ENCODE data around the gene TRAF3IP1. TPM values are rescaled to one million over a fixed set of nuclear protein-coding genes. Genes with fewer than 3 reads are reported as not detected.
"Not testable (repeated sequence)": the region's sequence is repeated elsewhere in the genome, so short reads cannot be mapped to it uniquely, and the experiment has no call there.

TRAF3IP1 gene
- total RNA-seq, 2 experiments from 2014 or later, result 5.4 to 7.0 TPM

- H3K27me3 Mint-ChIP-seq, result no peaks in the 10 kb centered on the region
- peaks cover 63% of the 10 kb centered on the region for H3K36me3 Mint-ChIP-seq (ENCODE audit: low read depth)
- ChIA-PET POLR2A (interaction anchor here (1.2 kb wide), 1 partner anchor 10 kb away, joined by 3 read pairs; no protein-coding TSS in a partner anchor), CTCF (interaction anchor here (1.3 to 1.5 kb wide), 2 partner anchors 49 to 66 kb away, joined by 3 read pairs; no protein-coding TSS in a partner anchor)
- H3K27ac Mint-ChIP-seq, result no peak overlapping the region
- H3K4me1 Mint-ChIP-seq, result peaks cover 29% of the 10 kb centered on the region
- H3K9me3 Mint-ChIP-seq, result no peaks in the 10 kb centered on the region
- no peak overlapping the region for H3K4me3 Mint-ChIP-seq
- no peak for DNase-seq
Measured at GRCh38 chr2:238433300-238433915, 113.1 kb downstream of the TRAF3IP1 start.

- H3K4me1 Mint-ChIP-seq, result peaks cover 30% of the 10 kb centered on the region
- no peaks in the 10 kb centered on the region for H3K9me3 Mint-ChIP-seq
- H3K36me3 Mint-ChIP-seq (ENCODE audit: low read depth), result peaks cover 65% of the 10 kb centered on the region
- H3K27me3 Mint-ChIP-seq, result no peaks in the 10 kb centered on the region
- ChIA-PET POLR2A (interaction anchor here (1.2 kb wide), 1 partner anchor 9 kb away, joined by 3 read pairs; no protein-coding TSS in a partner anchor), CTCF (interaction anchor here (1.3 to 1.5 kb wide), 2 partner anchors 50 to 66 kb away, joined by 3 read pairs; no protein-coding TSS in a partner anchor)
- DNase-seq, result no peak
- H3K27ac Mint-ChIP-seq, result no peak overlapping the region
- no peak overlapping the region for H3K4me3 Mint-ChIP-seq
Measured at GRCh38 chr2:238433941-238434845, 113.9 kb downstream of the TRAF3IP1 start.

- no peak overlapping the region for H3K4me3 Mint-ChIP-seq
- DNase-seq, result no peak
- no peak overlapping the region for H3K27ac Mint-ChIP-seq
- H3K27me3 Mint-ChIP-seq, result no peaks in the 10 kb centered on the region
- H3K9me3 Mint-ChIP-seq, result no peaks in the 10 kb centered on the region
- peaks cover 69% of the 10 kb centered on the region for H3K36me3 Mint-ChIP-seq (ENCODE audit: low read depth)
- peaks cover 34% of the 10 kb centered on the region for H3K4me1 Mint-ChIP-seq
- CTCF ChIA-PET, result interaction anchor here (1.3 to 1.5 kb wide), 2 partner anchors 51 to 67 kb away, joined by 3 read pairs; no protein-coding TSS in a partner anchor
- POLR2A ChIA-PET, result no interaction called here
Measured at GRCh38 chr2:238434846-238435751, 114.8 kb downstream of the TRAF3IP1 start.

GRCh38 chr2:238435752-238436096, 115.4 kb downstream of the TRAF3IP1 start:
- Mint-ChIP-seq H3K9me3 (no peaks in the 10 kb centered on the region), H3K4me1 (peaks cover 35% of the 10 kb centered on the region), H3K36me3 (ENCODE audit: low read depth) (peaks cover 70% of the 10 kb centered on the region), H3K27me3 (no peaks in the 10 kb centered on the region), H3K27ac (no peak overlapping the region), H3K4me3 (no peak overlapping the region)
- DNase-seq, result no peak
- POLR2A ChIA-PET, result no interaction called here
- CTCF ChIA-PET, result no interaction called here

- Mint-ChIP-seq H3K27ac (peak overlapping the region; percentile 10), H3K4me3 (peak overlapping the region; percentile 48), H3K27me3 (no peaks in the 10 kb centered on the region), H3K9me3 (no peaks in the 10 kb centered on the region), H3K36me3 (ENCODE audit: low read depth) (peaks cover 67% of the 10 kb centered on the region), H3K4me1 (peaks cover 29% of the 10 kb centered on the region)
- DNase-seq, result peak; percentile 45
- CTCF ChIA-PET, result interaction anchor here (1.7 to 2.0 kb wide), 2 partner anchors 11 to 14 kb away, joined by 3 to 5 read pairs; no protein-coding TSS in a partner anchor
- POLR2A ChIA-PET, result interaction anchor here (0.9 to 1.5 kb wide), 3 partner anchors 11 to 71 kb away, joined by 3 to 4 read pairs (median 3); no protein-coding TSS in a partner anchor
Measured at GRCh38 chr2:238438856-238439849, 118.8 kb downstream of the TRAF3IP1 start.

GRCh38 chr2:238439917-238440316, 119.6 kb downstream of the TRAF3IP1 start:
- H3K36me3 Mint-ChIP-seq (ENCODE audit: low read depth), result peaks cover 68% of the 10 kb centered on the region
- H3K4me3 Mint-ChIP-seq, result peak overlapping the region; percentile 48
- ChIA-PET POLR2A (interaction anchor here (0.9 to 1.5 kb wide), 3 partner anchors 11 to 72 kb away, joined by 3 to 4 read pairs (median 3); no protein-coding TSS in a partner anchor), CTCF (interaction anchor here (1.7 to 2.0 kb wide), 2 partner anchors 12 to 15 kb away, joined by 3 to 5 read pairs; no protein-coding TSS in a partner anchor)
- H3K27me3 Mint-ChIP-seq, result no peaks in the 10 kb centered on the region
- no peak for DNase-seq
- no peaks in the 10 kb centered on the region for H3K9me3 Mint-ChIP-seq
- H3K27ac Mint-ChIP-seq, result no peak overlapping the region
- H3K4me1 Mint-ChIP-seq, result peaks cover 29% of the 10 kb centered on the region

- peaks cover 29% of the 10 kb centered on the region for H3K4me1 Mint-ChIP-seq
- H3K9me3 Mint-ChIP-seq, result no peaks in the 10 kb centered on the region
- no peak overlapping the region for H3K27ac Mint-ChIP-seq
- H3K4me3 Mint-ChIP-seq, result no peak overlapping the region
- ChIA-PET CTCF (interaction anchor here (1.7 to 2.0 kb wide), 2 partner anchors 12 to 15 kb away, joined by 3 to 5 read pairs; no protein-coding TSS in a partner anchor), POLR2A (interaction anchor here (0.9 kb wide), 1 partner anchor 73 kb away, joined by 3 read pairs; no protein-coding TSS in a partner anchor)
- peaks cover 72% of the 10 kb centered on the region for H3K36me3 Mint-ChIP-seq (ENCODE audit: low read depth)
- no peak for DNase-seq
- H3K27me3 Mint-ChIP-seq, result no peaks in the 10 kb centered on the region
Measured at GRCh38 chr2:238440331-238440730, 120.0 kb downstream of the TRAF3IP1 start.

GRCh38 chr2:238440767-238441166, 120.4 kb downstream of the TRAF3IP1 start:
- Mint-ChIP-seq H3K9me3 (no peaks in the 10 kb centered on the region), H3K36me3 (ENCODE audit: low read depth) (peaks cover 74% of the 10 kb centered on the region), H3K27ac (no peak overlapping the region), H3K4me3 (no peak overlapping the region), H3K4me1 (peaks cover 29% of the 10 kb centered on the region), H3K27me3 (no peaks in the 10 kb centered on the region)
- ChIA-PET CTCF (interaction anchor here (1.2 to 2.0 kb wide), 3 partner anchors 9 to 15 kb away, joined by 3 to 5 read pairs (median 3); no protein-coding TSS in a partner anchor), POLR2A (interaction anchor here (0.7 kb wide), 1 partner anchor 10 kb away, joined by 3 read pairs; no protein-coding TSS in a partner anchor)
- DNase-seq, result no peak

GRCh38 chr2:238441262-238442114, 121.2 kb downstream of the TRAF3IP1 start:
- peaks cover 76% of the 10 kb centered on the region for H3K36me3 Mint-ChIP-seq (ENCODE audit: low read depth)
- H3K27ac Mint-ChIP-seq, result no peak overlapping the region
- H3K9me3 Mint-ChIP-seq, result no peaks in the 10 kb centered on the region
- H3K4me3 Mint-ChIP-seq, result no peak overlapping the region
- ChIA-PET POLR2A (interaction anchor here (0.7 kb wide), 1 partner anchor 11 kb away, joined by 3 read pairs; no protein-coding TSS in a partner anchor), CTCF (interaction anchor here (0.7 to 2.0 kb wide), 4 partner anchors 10 to 16 kb away, joined by 3 to 5 read pairs (median 3); no protein-coding TSS in a partner anchor)
- peaks cover 29% of the 10 kb centered on the region for H3K4me1 Mint-ChIP-seq
- H3K27me3 Mint-ChIP-seq, result no peaks in the 10 kb centered on the region
- DNase-seq, result no peak

GRCh38 chr2:238442257-238442656, 121.9 kb downstream of the TRAF3IP1 start:
- not testable (repeated sequence) for H3K9me3 Mint-ChIP-seq, H3K27me3 Mint-ChIP-seq, H3K27ac Mint-ChIP-seq, DNase-seq, H3K4me3 Mint-ChIP-seq
- ChIA-PET POLR2A (interaction anchor here (1.1 to 1.3 kb wide), 2 partner anchors 9 to 15 kb away, joined by 3 read pairs; no protein-coding TSS in a partner anchor), CTCF (interaction anchor here (0.7 kb wide), 1 partner anchor 14 kb away, joined by 3 read pairs; no protein-coding TSS in a partner anchor)
- peaks cover 76% of the 10 kb centered on the region for H3K36me3 Mint-ChIP-seq (ENCODE audit: low read depth)
- H3K4me1 Mint-ChIP-seq, result peaks cover 29% of the 10 kb centered on the region

Data from activated CD4-positive, alpha-beta memory T cell treated with anti-CD3 and anti-CD28 coated beads, Interleukin-2, amount 10 ng/mL, durations not matched to agents 7 days and 5 days (primary cell).